K562 (cell line): Measurements from ENCODE around the gene CORT. TPM values are rescaled to one million over a fixed set of nuclear protein-coding genes. Genes with fewer than 3 reads are reported as not detected.
A peak's percentile ranks its signal among the peaks of the same experiment; 100 is the strongest.

Experiments
- DACH1 ChIP-seq: fragments of 450-650 bp; IDR thresholded peaks from 2 replicates; pipeline ENCODE4 v1.6.1; 2018; ENCODE audit not compliant: partially characterized antibody
- ETV1 ChIP-seq: fragments of 450-650 bp; conservative IDR thresholded peaks from 2 replicates; pipeline ENCODE4 v1.6.1; 2016; ENCODE audit warnings: missing genetic modification characterization, control low read depth, low read depth, missing compliant biosample characterization
- EWSR1 ChIP-seq: fragments of 450-650 bp; IDR thresholded peaks from 2 replicates; pipeline ENCODE4 v1.6.1; 2018; ENCODE audit warnings: borderline replicate concordance, mild to moderate bottlenecking, low read depth, moderate library complexity; ENCODE audit not compliant: partially characterized antibody
- FOS ChIP-seq: IDR thresholded peaks from 3 replicates; pipeline ENCODE4 v1.6.1; 2011; ENCODE audit not compliant: insufficient read length; ENCODE audit errors: extremely low read depth
- GTF2B ChIP-seq: IDR thresholded peaks from 2 replicates; pipeline ENCODE4 v1.6.1; 2011; ENCODE audit not compliant: insufficient read length; ENCODE audit errors: extremely low read depth
- HNRNPUL1 ChIP-seq: fragments of 200-400 bp; formaldehyde crosslinking; IDR thresholded peaks from 2 replicates; pipeline ENCODE4 v1.6.1; 2017; ENCODE audit warnings: low read length
- KAT7 ChIP-seq: sonication (generic); formaldehyde crosslinking; IDR thresholded peaks from 2 replicates; pipeline ENCODE4 v1.8.0; 2022; ENCODE audit warnings: missing genetic modification reagents, mild to moderate bottlenecking, borderline replicate concordance
- POLR2AphosphoS5 ChIP-seq: IDR thresholded peaks from 2 replicates; pipeline ENCODE4 v1.6.1; 2011; ENCODE audit warnings: mild to moderate bottlenecking, low read depth, low read length, moderate library complexity; ENCODE audit not compliant: control insufficient read depth, insufficient read depth
- RAD51 ChIP-seq: fragments of 450-650 bp; IDR thresholded peaks from 2 replicates; pipeline ENCODE4 v1.7.1; 2016; ENCODE audit warnings: low read depth, mild to moderate bottlenecking, borderline replicate concordance
- SMARCC2 ChIP-seq: fragments of 450-650 bp; IDR thresholded peaks from 2 replicates; pipeline ENCODE4 v1.6.1; 2017; ENCODE audit warnings: antibody characterized with exemption, moderate library complexity, mild to moderate bottlenecking, low read depth
- SREBF1 ChIP-seq: fragments of 150-350 bp; IDR thresholded peaks from 2 replicates; pipeline ENCODE4 v1.6.1; 2014; ENCODE audit warnings: antibody characterized with exemption, low read depth, low read length, borderline replicate concordance
- TAF7 ChIP-seq: fragments of 450-650 bp; IDR thresholded peaks from 2 replicates; pipeline ENCODE4 v1.6.1; 2016; ENCODE audit warnings: missing genetic modification characterization, missing compliant biosample characterization
- ZBTB17 ChIP-seq: fragments of 450-650 bp; formaldehyde crosslinking; IDR thresholded peaks from 2 replicates; pipeline ENCODE4 v1.4.0; 2020; ENCODE audit warnings: mild to moderate bottlenecking
- ZC3H8 ChIP-seq: fragments of 450-650 bp; IDR thresholded peaks from 2 replicates; pipeline ENCODE4 v1.6.1; 2017
- ZNF263 ChIP-seq: sonication (generic); formaldehyde crosslinking; IDR thresholded peaks from 2 replicates; pipeline ENCODE4 v1.8.0; 2022; ENCODE audit warnings: mild to moderate bottlenecking, missing genetic modification reagents, borderline replicate concordance
- ZNF408 ChIP-seq: fragments of 250-450 bp; sonication (Bioruptor Pico); IDR thresholded peaks from 2 replicates; pipeline ENCODE4 v1.4.0; 2020; ENCODE audit warnings: low read depth, mild to moderate bottlenecking, moderate library complexity
- ZNF609 ChIP-seq: sonication (generic); formaldehyde crosslinking; IDR thresholded peaks from 2 replicates; pipeline ENCODE4 v1.8.1; 2023; ENCODE audit warnings: missing genetic modification reagents, mild to moderate bottlenecking, borderline replicate concordance
- polyA plus RNA-seq, 8 experiments: library from polyadenylated mRNA; depleted of rRNA in 4 of 8; stranded (reverse) in 5 of 8; unstranded in 3 of 8; fragments of >200 nt; fragmentation: Nextera tagmentation in 2 of 8; fragmentation: Illumina TruSeq in 1 of 8; extraction: Ambion mirVana in 2 of 8; extraction: Trizol in 1 of 8; gene quantifications; 2 replicates each; pipeline versions ENCODE4 v1.2.1 to v1.2.3, GENCODE V29; 2011 to 2014; ENCODE audit warnings: inconsistent platforms in 1 of 8, missing spikeins in 1 of 8
- total RNA-seq, 7 experiments: library from RNA; depleted of rRNA in 6 of 7; stranded (reverse); fragments of >200 nt in 6 of 7; fragmentation: Illumina TruSeq in 2 of 7; extraction: Trizol in 2 of 7; gene quantifications; 2 replicates each; pipeline versions ENCODE4 v1.2.1 to v1.2.3, GENCODE V29; 2011 to 2021; ENCODE audit warnings: low replicate concordance in 1 of 7
- TF ChIP-seq, protein P1 (sequence below): fragments of 250-450 bp; sonication (Bioruptor Pico); IDR thresholded peaks from 2 replicates; pipeline ENCODE4 v1.5.0; 2020; ENCODE audit warnings: mild to moderate bottlenecking
- TF ChIP-seq, protein P2 (sequence below), 2 experiments: fragments of 450-650 bp; conservative IDR thresholded peaks; 2 replicates each; pipeline ENCODE4 v1.6.1; 2017; ENCODE audit warnings: mild to moderate bottlenecking in 2 of 2, moderate library complexity in 2 of 2

CORT gene
- total and polyA plus RNA-seq, 9 of the 15 experiments (the other 6 are each of a cell fraction or from before 2014, with no cell fraction given): 0.08 to 0.54 (median 0.13) TPM; not detected in 5

DNA sequence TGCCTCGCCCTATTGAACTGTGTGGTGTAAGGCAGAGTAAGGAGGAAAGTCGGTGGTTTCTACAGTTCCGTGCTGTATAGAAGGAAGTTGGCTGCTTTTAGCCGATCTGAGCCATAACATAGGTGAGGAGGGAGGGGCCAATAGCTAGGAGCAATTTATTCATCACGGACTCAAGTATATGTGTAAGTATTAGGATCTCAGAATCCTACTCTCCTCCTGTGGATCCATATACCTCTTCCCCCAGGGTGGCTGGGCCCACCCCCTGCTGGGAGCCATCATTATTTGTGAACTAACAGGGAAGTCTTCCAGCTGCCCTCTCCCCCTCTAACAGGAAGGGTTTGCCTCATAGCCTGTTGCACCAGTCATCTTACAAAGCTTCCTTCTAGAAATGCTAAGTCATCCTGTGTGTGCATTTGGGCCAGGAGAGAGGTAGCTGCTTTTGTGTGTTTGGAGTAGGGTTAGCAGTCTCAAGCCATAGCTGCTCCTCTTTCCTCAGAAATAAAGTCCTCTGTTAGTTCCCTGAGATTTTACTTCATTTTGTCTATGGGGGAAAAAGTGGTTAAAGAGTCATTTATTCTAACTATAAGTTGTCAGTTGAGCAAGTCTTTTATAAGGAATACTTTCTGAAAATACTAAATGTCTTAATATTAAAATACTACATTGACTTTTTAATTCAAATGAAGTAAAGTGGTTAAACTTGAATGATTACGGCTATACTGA is 34.5 kb upstream of the CORT start (continued):
- no peak for TF ChIP-seq GTF2B
- no peak for TF ChIP-seq SREBF1
- TF ChIP-seq, protein P1, sequence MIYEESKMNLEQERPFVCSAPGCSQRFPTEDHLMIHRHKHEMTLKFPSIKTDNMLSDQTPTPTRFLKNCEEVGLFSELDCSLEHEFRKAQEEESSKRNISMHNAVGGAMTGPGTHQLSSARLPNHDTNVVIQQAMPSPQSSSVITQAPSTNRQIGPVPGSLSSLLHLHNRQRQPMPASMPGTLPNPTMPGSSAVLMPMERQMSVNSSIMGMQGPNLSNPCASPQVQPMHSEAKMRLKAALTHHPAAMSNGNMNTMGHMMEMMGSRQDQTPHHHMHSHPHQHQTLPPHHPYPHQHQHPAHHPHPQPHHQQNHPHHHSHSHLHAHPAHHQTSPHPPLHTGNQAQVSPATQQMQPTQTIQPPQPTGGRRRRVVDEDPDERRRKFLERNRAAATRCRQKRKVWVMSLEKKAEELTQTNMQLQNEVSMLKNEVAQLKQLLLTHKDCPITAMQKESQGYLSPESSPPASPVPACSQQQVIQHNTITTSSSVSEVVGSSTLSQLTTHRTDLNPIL: no peak
- TF ChIP-seq KAT7: peak; percentile 66; the same call in 1 of the 2 replicates
- no peak for TF ChIP-seq ZNF609 (CRISPR knock-in tag)
- TF ChIP-seq SMARCC2: no peak
- TF ChIP-seq ZNF408 (CRISPR knock-in tag): no peak
- peak; percentile 12 for TF ChIP-seq DACH1
- no peak for TF ChIP-seq ZC3H8
- TF ChIP-seq, protein P2, sequence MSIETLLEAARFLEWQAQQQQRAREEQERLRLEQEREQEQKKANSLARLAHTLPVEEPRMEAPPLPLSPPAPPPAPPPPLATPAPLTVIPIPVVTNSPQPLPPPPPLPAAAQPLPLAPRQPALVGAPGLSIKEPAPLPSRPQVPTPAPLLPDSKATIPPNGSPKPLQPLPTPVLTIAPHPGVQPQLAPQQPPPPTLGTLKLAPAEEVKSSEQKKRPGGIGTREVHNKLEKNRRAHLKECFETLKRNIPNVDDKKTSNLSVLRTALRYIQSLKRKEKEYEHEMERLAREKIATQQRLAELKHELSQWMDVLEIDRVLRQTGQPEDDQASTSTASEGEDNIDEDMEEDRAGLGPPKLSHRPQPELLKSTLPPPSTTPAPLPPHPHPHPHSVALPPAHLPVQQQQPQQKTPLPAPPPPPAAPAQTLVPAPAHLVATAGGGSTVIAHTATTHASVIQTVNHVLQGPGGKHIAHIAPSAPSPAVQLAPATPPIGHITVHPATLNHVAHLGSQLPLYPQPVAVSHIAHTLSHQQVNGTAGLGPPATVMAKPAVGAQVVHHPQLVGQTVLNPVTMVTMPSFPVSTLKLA (conservative IDR thresholded peaks at IDR 0.05): peak; percentile 56 to 62
- TF ChIP-seq HNRNPUL1: no peak
- TF ChIP-seq ZBTB17: 0 out of 2 replicates have a peak, but pooled peaks have one; percentile 46
- no peak for TF ChIP-seq TAF7 (tag)
- TF ChIP-seq ZNF263 (CRISPR knock-in tag): no peak
- TF ChIP-seq POLR2AphosphoS5: peak; percentile 64
- no peak for TF ChIP-seq FOS
- TF ChIP-seq RAD51: no peak; the same call in 1 of the 2 replicates
- TF ChIP-seq EWSR1: no peak
- TF ChIP-seq ETV1 (tag): peak; percentile 90
